Stimulated activated CD4-positive, alpha-beta T cell treated with anti-CD3 and anti-CD28 coated beads, Interleukin-1b, Interleukin-23, amount 100 ng/mL, for 24 hours (primary cell): ENCODE measurements around the gene TMEM167B.
"Not testable (repeated sequence)": the region's sequence is repeated elsewhere in the genome, so short reads cannot be mapped to it uniquely, and the experiment has no call there.

Source experiments
- DNase-seq, 4 experiments: peaks; one replicate each; pipeline ENCODE4 v3.0.0-alpha.2; 2020; ENCODE audit warnings: low read depth in 4 of 4, low spot score in 1 of 4

TMEM167B gene

GRCh38 chr1:109090196-109091077, at the start of gene TMEM167B:
Gene TMEM167B (plus strand): TSS chr1:109090764. CDS start chr1:109090873, 109 bp downstream.
- peak; percentile 65 to 80 (median 74) for DNase-seq

- peak in 2 of 4 experiments; percentile 5 to 23 for DNase-seq
These were observed 49.5 kb upstream of the TMEM167B start for GRCh38 chr1:109040989-109041620.

- DNase-seq: peak; percentile 82 to 93 (median 88)
These were observed 48.7 kb upstream of the TMEM167B start, which contains the start of gene WDR47 for GRCh38 chr1:109041621-109042468. Gene WDR47 (minus strand): TSS chr1:109042102. CDS start chr1:109023512, 18,590 bp downstream.

GRCh38 chr1:109045595-109045994, 45.0 kb upstream of the TMEM167B start:
- DNase-seq: no peak

GRCh38 chr1:109046671-109047070, 43.9 kb upstream of the TMEM167B start:
- DNase-seq: no peak

- no peak for DNase-seq
These were observed 43.2 kb upstream of the TMEM167B start for GRCh38 chr1:109047339-109047738.

- no peak for DNase-seq
These were observed 42.2 kb upstream of the TMEM167B start for GRCh38 chr1:109048335-109048734.

- no peak for DNase-seq
These were observed 40.2 kb upstream of the TMEM167B start for GRCh38 chr1:109050228-109050995.

GRCh38 chr1:109052145-109052544, 38.4 kb upstream of the TMEM167B start:
- not testable (repeated sequence) for DNase-seq

GRCh38 chr1:109056064-109056463, 34.5 kb upstream of the TMEM167B start:
- DNase-seq: no peak

GRCh38 chr1:109059026-109059425, 31.5 kb upstream of the TMEM167B start:
- no peak for DNase-seq

GRCh38 chr1:109060707-109061106, 29.9 kb upstream of the TMEM167B start:
- no peak for DNase-seq

- DNase-seq: no peak
These were observed 29.4 kb upstream of the TMEM167B start for GRCh38 chr1:109061183-109061582.

- no peak for DNase-seq
These were observed 25.4 kb upstream of the TMEM167B start for GRCh38 chr1:109065137-109065536.

- DNase-seq: no peak
These were observed 22.7 kb upstream of the TMEM167B start for GRCh38 chr1:109067883-109068282.

GRCh38 chr1:109069294-109069693, 21.3 kb upstream of the TMEM167B start:
- DNase-seq: no peak

- peak; percentile 57 to 83 (median 70) for DNase-seq
These were observed 14.8 kb upstream of the TMEM167B start, which contains the start of gene TAF13 for GRCh38 chr1:109075531-109076490. Gene TAF13 (minus strand): TSS chr1:109076003. CDS start chr1:109075947, 56 bp downstream.

- no peak for DNase-seq
These were observed 12.2 kb upstream of the TMEM167B start for GRCh38 chr1:109078317-109078716.

GRCh38 chr1:109079240-109079622, 11.3 kb upstream of the TMEM167B start:
- DNase-seq: no peak
